Embryonic facial prominence (tissue), 1 donor: ENCODE results near the gene GUCY1A2.
A peak's percentile ranks its signal among the peaks of the same experiment; 100 is the strongest.

Experiments used
- DNase-seq: peaks from one replicate; pipeline ENCODE4 v3.0.0-alpha.2; 2016; ENCODE audit errors: extremely low spot score

The GUCY1A2 gene

GRCh38 chr11:106644824-106645223 is 373.5 kb downstream of the GUCY1A2 start:
- DNase-seq = no peak

- DNase-seq = no peak
Measured at GRCh38 chr11:106642331-106642730, 375.9 kb downstream of the GUCY1A2 start.

- no peak for DNase-seq
Measured at GRCh38 chr11:106632283-106632682, 386.0 kb downstream of the GUCY1A2 start.

GRCh38 chr11:106627694-106628093 is 390.6 kb downstream of the GUCY1A2 start:
- DNase-seq = no peak

- peak; percentile 26 for DNase-seq
Measured at GRCh38 chr11:106625566-106625965, 392.7 kb downstream of the GUCY1A2 start.

- no peak for DNase-seq
Measured at GRCh38 chr11:106624377-106624776, 393.9 kb downstream of the GUCY1A2 start.
